ENCODE measurements around the gene PHPT1. TPM values are rescaled to one million over a fixed set of nuclear protein-coding genes. Genes with fewer than 3 reads are reported as not detected.
"Not testable (repeated sequence)": the region's sequence is repeated elsewhere in the genome, so short reads cannot be mapped to it uniquely, and the experiment has no call there.

PHPT1 gene
- total RNA-seq, 6 experiments from 2014 or later, result 30.5 to 66.6 (median 49.3) TPM

- H3K36me3 ChIP-seq, result peaks cover 0 to 31% (median 4%) of the 10 kb centered on the region in 4 donors
- intact Hi-C loops (cut with DNase I), result no loop called here
- no peaks in the 10 kb centered on the region for H3K27me3 ChIP-seq
- no peaks in the 10 kb centered on the region for H3K4me1 ChIP-seq
- ATAC-seq (peak in 1 of 4 donors; percentile 7), DNase-seq (peak in 2 of 3 donors; percentile 47 to 51)
- no peak overlapping the region for H3K27ac ChIP-seq
- no peak overlapping the region for H3K4me3 ChIP-seq
- WGBS (ENCODE audit: insufficient coverage, low coverage, low lambda C conversion rate, missing lambda C conversion rate), result 80% methylated on average over 1 of the region's 41 CpGs
- no peak for TF ChIP-seq CTCF (IDR thresholded peaks at IDR 0.05)
- no peak for TF ChIP-seq POLR2A (IDR thresholded peaks at IDR 0.05)
- H3K9me3 ChIP-seq, result no peaks in the 10 kb centered on the region
These were observed 19.0 kb upstream of the PHPT1 start for GRCh38 chr9:136829981-136830885.

- no peak for TF ChIP-seq POLR2A (IDR thresholded peaks at IDR 0.05)
- no peak for TF ChIP-seq CTCF (IDR thresholded peaks at IDR 0.05)
- no peaks in the 10 kb centered on the region for H3K27me3 ChIP-seq
- H3K4me3 ChIP-seq, result no peak overlapping the region
- intact Hi-C loops (cut with DNase I), result no loop called here
- ATAC-seq (no peak), DNase-seq (peak in 1 of 3 donors; percentile 32)
- H3K9me3 ChIP-seq, result no peaks in the 10 kb centered on the region
- WGBS (ENCODE audit: insufficient coverage, low coverage, low lambda C conversion rate, missing lambda C conversion rate), result 93% methylated on average over 13 of the region's 30 CpGs
- no peak overlapping the region for H3K27ac ChIP-seq
- peaks cover 0 to 23% (median 4%) of the 10 kb centered on the region in 4 donors for H3K36me3 ChIP-seq
- H3K4me1 ChIP-seq, result no peaks in the 10 kb centered on the region
These were observed 18.0 kb upstream of the PHPT1 start for GRCh38 chr9:136831002-136831719.

GRCh38 chr9:136831720-136832104 is 17.5 kb upstream of the PHPT1 start:
- Histone ChIP-seq H3K4me1 (no peaks in the 10 kb centered on the region), H3K27ac (no peak overlapping the region), H3K27me3 (no peaks in the 10 kb centered on the region), H3K4me3 (no peak overlapping the region), H3K9me3 (no peaks in the 10 kb centered on the region), H3K36me3 (peaks cover 0 to 17% (median 4%) of the 10 kb centered on the region in 4 donors)
- intact Hi-C loops (cut with DNase I), result no loop called here
- peak in 2 of 3 donors; percentile 45 to 50 for DNase-seq
- no peak for ATAC-seq
- TF ChIP-seq POLR2A (IDR thresholded peaks at IDR 0.05), result no peak
- no peak for TF ChIP-seq CTCF (IDR thresholded peaks at IDR 0.05)
- WGBS (ENCODE audit: insufficient coverage, low coverage, low lambda C conversion rate, missing lambda C conversion rate), result 92% methylated on average over 8 of the region's 23 CpGs

- Histone ChIP-seq H3K27me3 (no peaks in the 10 kb centered on the region), H3K4me3 (no peak overlapping the region), H3K9me3 (no peaks in the 10 kb centered on the region), H3K4me1 (no peaks in the 10 kb centered on the region), H3K27ac (no peak overlapping the region), H3K36me3 (peaks cover 0 to 17% (median 4%) of the 10 kb centered on the region in 4 donors)
- ATAC-seq (no peak), DNase-seq (peak in 1 of 3 donors; percentile 46)
- WGBS (ENCODE audit: insufficient coverage, low coverage, low lambda C conversion rate, missing lambda C conversion rate), result 78% methylated on average over 3 of the region's 9 CpGs
- TF ChIP-seq CTCF (IDR thresholded peaks at IDR 0.05), result no peak
- no peak for TF ChIP-seq POLR2A (IDR thresholded peaks at IDR 0.05)
- intact Hi-C loops (cut with DNase I), result no loop called here
These were observed 16.6 kb upstream of the PHPT1 start for GRCh38 chr9:136832581-136832980.

- intact Hi-C loops (cut with DNase I); ATAC-seq; H3K27me3 ChIP-seq; H3K4me3 ChIP-seq; H3K4me1 ChIP-seq; H3K9me3 ChIP-seq; H3K27ac ChIP-seq: not testable (repeated sequence)
- peaks cover 0 to 17% (median 4%) of the 10 kb centered on the region in 4 donors for H3K36me3 ChIP-seq
- peak in 1 of 3 donors; percentile 31 for DNase-seq
- 100% methylated on average over 2 of the region's 16 CpGs for WGBS (ENCODE audit: insufficient coverage, low coverage, low lambda C conversion rate, missing lambda C conversion rate)
These were observed 15.7 kb upstream of the PHPT1 start for GRCh38 chr9:136833381-136834048.

All from right lobe of liver (tissue), 6 donors.